ENCODE results near the gene RCSD1. TPM values are rescaled to one million over a fixed set of nuclear protein-coding genes. Genes with fewer than 3 reads are reported as not detected.

RCSD1 gene
- total and polyA plus RNA-seq, 3 donors from 2014 or later = 13.8 to 24.7 (median 14.1) TPM

DNA sequence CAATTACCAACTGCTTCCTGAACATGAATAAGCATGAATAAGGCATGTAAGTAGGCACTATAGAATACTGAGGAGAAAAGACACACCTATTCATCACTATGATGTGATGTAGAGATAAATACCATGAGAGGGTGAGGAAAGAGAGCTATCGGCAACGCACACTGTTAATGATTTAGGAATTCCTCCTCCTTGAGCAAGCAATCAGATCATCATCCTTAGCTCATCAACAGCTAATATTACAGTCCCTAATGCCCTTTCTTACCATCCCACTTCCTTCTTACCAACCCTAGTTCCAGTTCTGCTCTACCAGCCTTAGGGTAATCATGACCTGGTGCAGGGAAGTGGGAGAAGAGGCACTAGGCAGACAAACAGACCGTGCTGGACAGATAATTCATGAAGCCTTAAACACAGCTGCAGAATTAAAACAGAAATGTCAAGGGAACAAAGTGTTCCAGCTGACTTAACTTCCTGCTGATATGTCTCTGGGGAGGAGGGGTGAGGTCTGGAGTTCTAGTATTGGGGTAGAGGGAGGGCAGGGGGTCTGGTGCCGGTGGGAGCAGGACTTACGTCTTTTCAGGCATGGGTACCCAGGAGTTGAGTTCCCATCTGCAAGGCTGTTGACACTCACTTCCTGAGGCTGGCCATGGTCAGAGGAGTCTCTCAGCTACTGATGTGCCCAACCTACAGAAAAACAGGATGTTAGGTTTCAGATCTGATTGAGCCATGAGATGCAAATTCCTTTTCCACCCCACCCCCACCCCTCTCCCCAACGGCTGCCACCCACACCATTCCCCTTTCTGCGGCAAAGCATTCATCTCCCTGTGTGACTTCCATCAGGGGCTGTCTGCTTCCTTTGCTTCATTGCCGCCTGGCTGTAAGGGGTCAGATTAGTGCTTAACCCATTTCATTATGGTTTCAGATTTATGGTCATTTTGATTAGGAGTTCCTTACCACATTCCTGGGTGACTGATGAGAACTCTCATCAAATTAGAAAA is 12.6 kb upstream of the RCSD1 start:
- intact Hi-C loops (cut with DNase I; ENCODE audit: low total_unique reads) = no loop called here

DNA sequence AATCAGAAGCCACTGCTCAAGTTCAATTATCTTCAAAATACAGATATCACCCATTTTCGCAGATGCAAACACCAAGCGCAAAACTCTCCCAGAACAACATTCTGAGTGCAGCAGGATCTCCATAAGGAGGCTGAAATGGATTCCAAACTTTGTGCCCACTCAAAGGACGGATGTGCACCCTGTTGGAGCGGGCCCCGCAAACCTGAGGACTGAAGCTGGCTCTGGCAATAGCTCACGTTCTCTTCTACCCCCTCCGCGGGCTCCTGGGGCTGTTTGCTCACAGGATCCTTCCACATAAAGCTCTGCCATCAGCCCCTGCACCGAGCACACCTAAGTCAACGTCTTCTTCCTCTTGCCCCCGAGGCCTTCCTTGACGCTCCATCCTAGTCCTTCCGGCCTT is 11.7 kb upstream of the RCSD1 start:
- intact Hi-C loops (cut with DNase I; ENCODE audit: low total_unique reads) = no loop called here
- no peak overlapping the region for H3K4me3 ChIP-seq
- WGBS, 2 donors = 78 to 81% methylated on average over 13 of the region's 13 CpGs
- no peak for TF ChIP-seq POLR2A (IDR thresholded peaks at IDR 0.05)
- TF ChIP-seq, protein P1, sequence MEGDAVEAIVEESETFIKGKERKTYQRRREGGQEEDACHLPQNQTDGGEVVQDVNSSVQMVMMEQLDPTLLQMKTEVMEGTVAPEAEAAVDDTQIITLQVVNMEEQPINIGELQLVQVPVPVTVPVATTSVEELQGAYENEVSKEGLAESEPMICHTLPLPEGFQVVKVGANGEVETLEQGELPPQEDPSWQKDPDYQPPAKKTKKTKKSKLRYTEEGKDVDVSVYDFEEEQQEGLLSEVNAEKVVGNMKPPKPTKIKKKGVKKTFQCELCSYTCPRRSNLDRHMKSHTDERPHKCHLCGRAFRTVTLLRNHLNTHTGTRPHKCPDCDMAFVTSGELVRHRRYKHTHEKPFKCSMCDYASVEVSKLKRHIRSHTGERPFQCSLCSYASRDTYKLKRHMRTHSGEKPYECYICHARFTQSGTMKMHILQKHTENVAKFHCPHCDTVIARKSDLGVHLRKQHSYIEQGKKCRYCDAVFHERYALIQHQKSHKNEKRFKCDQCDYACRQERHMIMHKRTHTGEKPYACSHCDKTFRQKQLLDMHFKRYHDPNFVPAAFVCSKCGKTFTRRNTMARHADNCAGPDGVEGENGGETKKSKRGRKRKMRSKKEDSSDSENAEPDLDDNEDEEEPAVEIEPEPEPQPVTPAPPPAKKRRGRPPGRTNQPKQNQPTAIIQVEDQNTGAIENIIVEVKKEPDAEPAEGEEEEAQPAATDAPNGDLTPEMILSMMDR (IDR thresholded peaks at IDR 0.05) = no peak
- H3K27me3 ChIP-seq = no peaks in the 10 kb centered on the region
- no peak overlapping the region for H3K27ac ChIP-seq
- H3K36me3 ChIP-seq (ENCODE audit: low read depth, missing control alignments) = no peaks in the 10 kb centered on the region
- DNase-seq = no peak
- peaks cover 14% of the 10 kb centered on the region for H3K4me1 ChIP-seq
- H3K9me3 ChIP-seq = no peaks in the 10 kb centered on the region

More for the DNA sequence above, 12.6 kb upstream of the RCSD1 start:
- H3K4me3 ChIP-seq = no peak overlapping the region
- no peak for DNase-seq
- 49 to 55% methylated on average over 8 of the region's 8 CpGs for WGBS, 2 donors
- TF ChIP-seq POLR2A (IDR thresholded peaks at IDR 0.05) = no peak
- TF ChIP-seq, protein P1 (IDR thresholded peaks at IDR 0.05) = no peak
- peak overlapping the region in 1 of 2 donors; percentile 50 for H3K27ac ChIP-seq
- no peaks in the 10 kb centered on the region for H3K36me3 ChIP-seq (ENCODE audit: low read depth, missing control alignments)
- H3K27me3 ChIP-seq = no peaks in the 10 kb centered on the region
- H3K4me1 ChIP-seq = peaks cover 14% of the 10 kb centered on the region
- H3K9me3 ChIP-seq = no peaks in the 10 kb centered on the region

DNA sequence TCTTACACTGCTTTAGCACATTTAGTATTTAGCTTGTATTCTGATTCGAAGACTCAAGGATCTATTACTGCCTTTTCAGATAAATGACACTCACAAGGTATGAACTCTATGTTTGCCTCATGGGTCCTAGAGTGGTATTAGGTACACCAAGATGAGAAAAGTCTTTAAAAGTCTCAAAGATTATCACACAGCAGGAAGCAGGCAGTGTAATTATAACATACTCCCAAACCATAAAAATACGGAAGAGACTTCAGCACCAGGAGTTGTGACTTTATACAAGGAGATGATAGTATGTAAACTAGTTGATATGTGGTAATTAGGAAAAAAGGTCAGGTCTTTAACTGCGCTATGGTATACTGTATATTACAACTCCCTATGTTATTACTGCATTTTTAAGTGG is 11.2 kb upstream of the RCSD1 start:
- Histone ChIP-seq H3K4me3 (no peak overlapping the region), H3K9me3 (no peaks in the 10 kb centered on the region), H3K36me3 (ENCODE audit: low read depth, missing control alignments) (no peaks in the 10 kb centered on the region), H3K27me3 (no peaks in the 10 kb centered on the region), H3K27ac (no peak overlapping the region), H3K4me1 (peaks cover 14% of the 10 kb centered on the region)
- TF ChIP-seq POLR2A (IDR thresholded peaks at IDR 0.05) = no peak
- TF ChIP-seq, protein P1 (IDR thresholded peaks at IDR 0.05) = no peak
- no peak for DNase-seq
- 87 to 88% methylated on average over 3 of the region's 3 CpGs for WGBS, 2 donors
- intact Hi-C loops (cut with DNase I; ENCODE audit: low total_unique reads) = no loop called here

DNA sequence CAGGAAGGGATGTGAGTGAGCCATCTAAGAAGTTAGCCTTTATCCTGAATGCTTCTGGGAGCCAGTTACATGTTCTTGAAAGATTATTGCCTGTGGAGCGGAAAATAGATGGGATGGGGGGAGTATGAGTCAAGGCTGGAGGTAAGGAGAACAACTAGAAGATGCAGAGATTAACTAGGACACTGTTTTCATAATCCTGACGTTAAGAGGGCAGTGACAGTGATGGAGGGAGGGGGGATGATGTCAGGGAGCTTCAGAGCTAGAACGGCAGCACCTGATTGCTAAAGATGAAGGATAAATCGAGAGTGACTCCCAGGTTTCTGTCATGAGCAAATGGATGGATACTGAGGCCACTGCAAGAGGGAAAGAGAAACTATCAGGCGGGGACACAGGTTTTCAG is 10.0 kb upstream of the RCSD1 start:
- no peak overlapping the region for H3K4me3 ChIP-seq
- no peak overlapping the region for H3K27ac ChIP-seq
- no peaks in the 10 kb centered on the region for H3K27me3 ChIP-seq
- no peak for DNase-seq
- TF ChIP-seq, protein P1 (IDR thresholded peaks at IDR 0.05) = no peak
- TF ChIP-seq POLR2A (IDR thresholded peaks at IDR 0.05) = no peak
- peaks cover 14% of the 10 kb centered on the region for H3K4me1 ChIP-seq
- WGBS, 2 donors = 47 to 54% methylated on average over 5 of the region's 5 CpGs
- intact Hi-C loops (cut with DNase I; ENCODE audit: low total_unique reads) = no loop called here
- H3K36me3 ChIP-seq (ENCODE audit: low read depth, missing control alignments) = no peaks in the 10 kb centered on the region
- H3K9me3 ChIP-seq = no peaks in the 10 kb centered on the region

Data from testis (tissue), 3 donors.